Ovary (tissue), 9 donors: ENCODE results near the gene CCDC71. TPM values are rescaled to one million over a fixed set of nuclear protein-coding genes. Genes with fewer than 3 reads are reported as not detected.

ENCODE experiments used
- DNase-seq, 5 donors: peaks; one replicate each; pipeline ENCODE4 v3.0.0-alpha.2; 2019 to 2020
- H3K27ac ChIP-seq, 2 donors: fragments of 200-600 bp; one replicate each; pipeline versions ENCODE4 v1.5.1 to v1.8.0; 2019 to 2022
- H3K27me3 ChIP-seq: fragments of 200-600 bp; one replicate; pipeline ENCODE4 v1.8.0; 2022
- H3K36me3 ChIP-seq: fragments of 200-600 bp; sonication (generic); one replicate; pipeline ENCODE4 v1.5.1; 2019
- H3K4me1 ChIP-seq: one replicate; pipeline ENCODE4 v1.8.1; 2013; ENCODE audit warnings: mild to moderate bottlenecking, moderate library complexity; ENCODE audit not compliant: insufficient read depth
- H3K4me3 ChIP-seq: fragments of 200-600 bp; sonication (generic); one replicate; pipeline ENCODE4 v1.5.1; 2017
- H3K9me3 ChIP-seq, 2 donors: fragments of 200-600 bp in 1 of 2; sonication (generic) in 1 of 2; one replicate each; pipeline versions ENCODE4 v1.5.1 to v1.8.1; 2013 to 2019; ENCODE audit warnings: mild to moderate bottlenecking in 1 of 2, moderate library complexity in 1 of 2
- EP300 ChIP-seq: sonication (generic); formaldehyde crosslinking; IDR thresholded peaks from one replicate; pipeline ENCODE4 v1.6.1; 2017; ENCODE audit warnings: antibody characterized with exemption
- POLR2A ChIP-seq: fragments of 450-650 bp; IDR thresholded peaks from one replicate; pipeline ENCODE4 v1.6.1; 2017; ENCODE audit warnings: antibody characterized with exemption, mild to moderate bottlenecking, moderate library complexity
- WGBS, 3 donors: extraction: QIAGEN DNeasy Blood & Tissue Kit in 1 of 3; methylation state at CpG; one replicate each; pipeline versions ENCODE4 v1.1.5 to v1.1.7; 2013 to 2017; 5-methylcytosine and 5-hydroxymethylcytosine counted together
- intact Hi-C, 4 donors: fragments of 100-400 bp; cut with DNase I; formaldehyde crosslinking; loops; one replicate each; pipeline versions ENCODE4 v1.11.0 to v1.15.1; 2022 to 2023
- polyA plus RNA-seq, 2 donors: library from polyadenylated mRNA; stranded (reverse); fragments of 200-250 nt in 1 of 2; fragments of 350-450 nt in 1 of 2; fragmentation: Illumina TruSeq in 1 of 2; extraction: RNeasy Lipid Tissue Mini Kit (QIAGEN cat#74804) in 1 of 2; gene quantifications; one replicate each; pipeline ENCODE4 v1.2.3, GENCODE V29; 2013 to 2014
- total RNA-seq, 7 donors: library from RNA; depleted of rRNA in 2 of 7; stranded (reverse); fragments of >200 nt in 2 of 7; fragmentation: NEBNext Ultra II Directional in 3 of 7; extraction: Animal tissue kit (Norgen Biotek cat#: 25700) in 3 of 7; gene quantifications; one replicate each; pipeline versions ENCODE4 v1.1.0 to v1.2.4, GENCODE V29; 2016 to 2023
- TF ChIP-seq, protein P1 (sequence below), 3 donors: fragments of 450-650 bp in 2 of 3; fragments of 200-600 bp in 1 of 3; IDR thresholded peaks; one replicate each; pipeline versions ENCODE4 v1.5.1 to v1.8.0; 2016 to 2022; ENCODE audit warnings: antibody characterized with exemption in 3 of 3, mild to moderate bottlenecking in 1 of 3
- donor health status: DM: no; HTN: no; CAD: no; lungs with moderate emphysema.
- donor health status: DM: no; HTN: no; CAD: no.
- donor health status: Bipolar disorder and iron deficiency.
- donor health status: DM: yes; HTN: yes; CAD: no.
- donor health status: DM: no; HTN: no; CAD: no.
- donor health status: DM: yes; HTN: yes; CAD: no.

The CCDC71 gene
- total and polyA plus RNA-seq, 9 donors: 6.9 to 39.0 (median 30.9) TPM

DNA sequence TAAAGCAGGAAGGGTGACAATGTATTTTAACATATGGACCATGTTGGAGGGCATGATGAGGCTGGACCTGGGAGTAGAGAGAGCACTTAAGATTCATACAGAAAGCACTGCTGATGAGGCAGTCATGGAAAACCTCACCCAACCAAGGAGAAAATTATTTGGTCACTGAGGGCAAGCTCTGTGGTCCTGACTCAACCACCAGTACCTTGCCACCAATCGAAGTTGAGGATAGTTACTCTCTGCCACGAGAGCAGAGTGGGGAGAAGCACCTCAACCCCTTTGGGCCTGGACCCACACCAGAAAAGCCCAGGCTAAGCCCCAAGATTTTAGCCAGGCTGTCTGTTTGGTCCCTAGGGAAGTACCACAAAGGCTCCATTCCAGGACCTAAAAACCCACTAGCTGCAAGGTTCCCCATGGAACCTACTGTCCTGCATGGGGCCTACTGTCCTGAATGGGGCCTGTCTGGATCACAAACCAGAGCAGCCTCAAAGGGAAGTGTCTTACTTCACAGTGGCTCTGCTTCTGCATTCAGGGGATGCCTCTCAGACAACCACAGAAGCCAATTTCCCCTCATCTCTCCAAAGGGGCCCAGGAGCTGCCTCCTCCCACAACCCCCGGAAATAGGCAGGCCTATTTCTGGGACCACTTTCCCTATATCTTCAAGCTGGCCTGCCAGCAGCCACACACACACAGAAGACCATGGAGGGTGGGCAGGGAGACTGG, 4.2 kb downstream of the CCDC71 start:
- no peak for TF ChIP-seq EP300
- TF ChIP-seq, protein P1, sequence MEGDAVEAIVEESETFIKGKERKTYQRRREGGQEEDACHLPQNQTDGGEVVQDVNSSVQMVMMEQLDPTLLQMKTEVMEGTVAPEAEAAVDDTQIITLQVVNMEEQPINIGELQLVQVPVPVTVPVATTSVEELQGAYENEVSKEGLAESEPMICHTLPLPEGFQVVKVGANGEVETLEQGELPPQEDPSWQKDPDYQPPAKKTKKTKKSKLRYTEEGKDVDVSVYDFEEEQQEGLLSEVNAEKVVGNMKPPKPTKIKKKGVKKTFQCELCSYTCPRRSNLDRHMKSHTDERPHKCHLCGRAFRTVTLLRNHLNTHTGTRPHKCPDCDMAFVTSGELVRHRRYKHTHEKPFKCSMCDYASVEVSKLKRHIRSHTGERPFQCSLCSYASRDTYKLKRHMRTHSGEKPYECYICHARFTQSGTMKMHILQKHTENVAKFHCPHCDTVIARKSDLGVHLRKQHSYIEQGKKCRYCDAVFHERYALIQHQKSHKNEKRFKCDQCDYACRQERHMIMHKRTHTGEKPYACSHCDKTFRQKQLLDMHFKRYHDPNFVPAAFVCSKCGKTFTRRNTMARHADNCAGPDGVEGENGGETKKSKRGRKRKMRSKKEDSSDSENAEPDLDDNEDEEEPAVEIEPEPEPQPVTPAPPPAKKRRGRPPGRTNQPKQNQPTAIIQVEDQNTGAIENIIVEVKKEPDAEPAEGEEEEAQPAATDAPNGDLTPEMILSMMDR (IDR thresholded peaks at IDR 0.05): no peak
- no peak for TF ChIP-seq POLR2A
- H3K4me1 ChIP-seq: no peaks in the 10 kb centered on the region
- 67 to 85% (median 82%) methylated on average over 3 of the region's 3 CpGs for WGBS, 3 donors
- no peak overlapping the region for H3K27ac ChIP-seq
- no peaks in the 10 kb centered on the region for H3K9me3 ChIP-seq
- DNase-seq: no peak
- no peaks in the 10 kb centered on the region for H3K27me3 ChIP-seq
- intact Hi-C loops: loop anchor here in 2 of 4 donors (5.0 to 10.0 kb wide), 2 partner anchors 35 to 283 kb away; no protein-coding TSS in a partner anchor
- no peaks in the 10 kb centered on the region for H3K36me3 ChIP-seq
- no peak overlapping the region for H3K4me3 ChIP-seq

DNA sequence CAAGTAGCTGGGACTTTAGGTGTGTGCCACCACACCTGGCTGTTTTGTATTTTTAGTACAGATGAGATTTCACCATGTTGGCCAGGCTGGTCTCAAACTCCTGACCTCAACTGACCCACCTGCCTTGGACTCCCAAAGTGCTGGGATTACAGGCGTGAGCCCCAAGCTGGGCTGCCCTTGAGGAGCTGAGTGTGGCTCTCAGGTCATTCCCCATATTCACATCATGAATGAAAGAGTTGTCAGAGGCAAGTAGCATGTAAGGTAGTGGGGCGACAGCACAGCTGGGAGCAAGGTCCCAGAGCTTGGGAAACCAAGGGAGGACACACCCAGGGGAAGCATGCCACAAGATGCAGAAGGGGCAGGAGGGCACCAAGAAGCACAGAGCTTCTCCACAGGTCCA, 4.9 kb downstream of the CCDC71 start:
- Histone ChIP-seq H3K4me1 (no peaks in the 10 kb centered on the region), H3K9me3 (no peaks in the 10 kb centered on the region), H3K4me3 (no peak overlapping the region), H3K36me3 (no peaks in the 10 kb centered on the region), H3K27ac (no peak overlapping the region), H3K27me3 (no peaks in the 10 kb centered on the region)
- intact Hi-C loops: loop anchor here in 2 of 4 donors (5.0 to 10.0 kb wide), 2 partner anchors 34 to 284 kb away; no protein-coding TSS in a partner anchor
- DNase-seq: no peak
- no peak for TF ChIP-seq POLR2A
- no peak for TF ChIP-seq EP300
- TF ChIP-seq, protein P1 (IDR thresholded peaks at IDR 0.05): no peak
- WGBS, 3 donors: 93 to 97% (median 94%) methylated on average over 2 of the region's 2 CpGs

DNA sequence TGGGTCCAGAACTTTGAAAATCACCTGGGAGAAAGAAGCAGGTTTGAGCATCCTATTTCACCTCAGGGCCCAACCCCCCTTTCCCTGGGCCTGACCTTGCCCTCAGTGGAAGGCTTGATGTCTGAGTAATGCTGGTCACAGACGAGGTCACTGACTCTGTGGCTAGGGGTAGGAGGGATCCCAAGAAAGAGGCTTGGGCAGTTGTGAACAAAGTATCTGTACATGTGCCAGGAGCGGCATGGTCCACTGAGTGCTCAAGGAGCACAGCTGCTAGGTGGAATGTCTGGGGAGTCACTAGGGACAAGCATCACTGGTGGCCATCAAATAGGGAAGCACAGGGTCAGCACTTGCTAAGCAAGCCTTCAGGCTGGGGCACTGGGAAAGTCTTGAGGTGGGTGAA, 7.3 kb downstream of the CCDC71 start:
- no peak overlapping the region for H3K27ac ChIP-seq
- no peaks in the 10 kb centered on the region for H3K4me1 ChIP-seq
- TF ChIP-seq, protein P1 (IDR thresholded peaks at IDR 0.05): no peak
- TF ChIP-seq EP300 (no peak), POLR2A (no peak)
- intact Hi-C loops: no loop called here
- no peaks in the 10 kb centered on the region for H3K9me3 ChIP-seq
- 54 to 82% (median 62%) methylated on average over 2 of the region's 2 CpGs for WGBS, 3 donors
- no peaks in the 10 kb centered on the region for H3K36me3 ChIP-seq
- H3K4me3 ChIP-seq: no peak overlapping the region
- no peaks in the 10 kb centered on the region for H3K27me3 ChIP-seq
- no peak for DNase-seq

DNA sequence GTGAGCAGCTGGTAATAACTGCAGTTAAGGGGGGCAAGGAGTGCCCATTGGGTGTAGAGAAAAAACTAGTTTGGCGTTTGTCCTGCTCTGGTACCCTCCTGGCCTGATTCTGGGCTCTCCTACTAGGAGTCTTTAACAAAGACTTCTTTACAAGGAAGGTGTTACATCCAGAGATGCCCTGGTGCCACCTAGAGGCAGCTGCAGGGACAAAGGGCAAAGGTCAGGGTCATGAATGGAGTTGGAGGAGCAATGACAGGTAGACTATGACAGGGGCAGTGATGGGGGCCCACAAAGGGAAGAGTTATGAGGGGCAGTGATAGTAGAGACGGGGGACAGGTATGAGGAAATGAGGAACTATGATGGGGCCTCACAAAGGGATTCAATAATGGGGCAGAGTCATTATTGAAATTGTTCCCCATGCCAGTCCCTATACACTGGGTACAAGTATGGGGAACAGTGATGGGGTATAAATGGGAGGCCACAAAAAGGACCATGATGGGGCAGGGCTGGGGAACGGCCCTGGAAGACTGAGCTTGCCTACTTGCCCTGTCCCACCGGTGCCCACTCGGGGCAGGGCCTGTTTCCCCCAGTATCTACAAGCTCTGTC, 7.9 kb downstream of the CCDC71 start:
- H3K36me3 ChIP-seq: no peaks in the 10 kb centered on the region
- no peaks in the 10 kb centered on the region for H3K4me1 ChIP-seq
- no peak overlapping the region for H3K27ac ChIP-seq
- WGBS, 3 donors: 61 to 69% (median 64%) methylated on average over 5 of the region's 5 CpGs
- TF ChIP-seq, protein P1 (IDR thresholded peaks at IDR 0.05): no peak
- TF ChIP-seq POLR2A: no peak
- TF ChIP-seq EP300: no peak
- no peaks in the 10 kb centered on the region for H3K27me3 ChIP-seq
- no peaks in the 10 kb centered on the region for H3K9me3 ChIP-seq
- no peak for DNase-seq
- no peak overlapping the region for H3K4me3 ChIP-seq
- intact Hi-C loops: no loop called here
